A549 (cell line): ENCODE results near the gene EXOSC2. TPM values are rescaled to one million over a fixed set of nuclear protein-coding genes. Genes with fewer than 3 reads are reported as not detected.
A peak's percentile ranks its signal among the peaks of the same experiment; 100 is the strongest.

ENCODE experiments used
- ATAC-seq, 2 experiments: fragments of 200-7000 bp in 1 of 2; fragments of >200 bp in 1 of 2; cut with Nextera tagmentation in 1 of 2; cut with Tn5 transposase in 1 of 2; 3 replicates each; pipeline versions ENCODE4 v1.8.0 to v1.9.1; 2018 to 2020; ENCODE audit warnings: mild to moderate bottlenecking in 1 of 2, moderate library complexity in 1 of 2
- CTCF ChIA-PET: fragments of 300-600 bp; sonication (Branson Sonifier 250); formaldehyde crosslinking; extraction: SDS; loops from one replicate; lab custom pipeline; 2021; ENCODE audit warnings: antibody characterized with exemption, inconsistent platforms; lab: Yijun Ruan, JAX
- POLR2A ChIA-PET: fragments of 350-600 bp; formaldehyde crosslinking; extraction: SDS; loops from one replicate; lab custom pipeline; 2021; ENCODE audit warnings: antibody characterized with exemption, inconsistent platforms; lab: Yijun Ruan, JAX
- DNase-seq, 2 experiments: peaks; one replicate each; pipeline versions ENCODE4 v3.0.0 to v3.0.0-alpha.2; 2011 to 2016; ENCODE audit warnings: low read depth in 1 of 2, low spot score in 1 of 2
- FAIRE-seq: peaks from 2 replicates; lab custom pipeline; 2011; peaks lifted over from hg19 to GRCh38; lab: Jason Lieb, UNC
- H3K27ac ChIP-seq, 2 experiments: fragments of >200 bp; sonication (Bioruptor Twin); formaldehyde crosslinking; 3 replicates each; pipeline ENCODE4 v1.5.1; 2016 to 2017
- H3K4me1 ChIP-seq: fragments of >200 bp; sonication (Bioruptor Twin); formaldehyde crosslinking; 3 replicates; pipeline ENCODE4 v1.6.1; 2016
- H3K4me2 ChIP-seq: fragments of >200 bp; sonication (Bioruptor Twin); formaldehyde crosslinking; 3 replicates; pipeline ENCODE4 v1.6.1; 2016
- H3K4me3 ChIP-seq: fragments of >200 bp; sonication (Bioruptor Twin); formaldehyde crosslinking; 3 replicates; pipeline ENCODE4 v1.5.1; 2016
- H3K9me3 ChIP-seq: fragments of >200 bp; sonication (Bioruptor Twin); formaldehyde crosslinking; 3 replicates; pipeline ENCODE4 v1.6.1; 2016
- BCL3 ChIP-seq: fragments of >200 bp; sonication (Bioruptor Twin); formaldehyde crosslinking; IDR thresholded peaks from 3 replicates; pipeline ENCODE4 v1.6.1; 2016
- CEBPB ChIP-seq, 2 experiments: fragments of >200 bp in 1 of 2; sonication (Bioruptor Twin) in 1 of 2; formaldehyde crosslinking in 1 of 2; IDR thresholded peaks; 2 replicates each; pipeline ENCODE4 v1.6.1; 2012 to 2016
- CTCF ChIP-seq: fragments of >200 bp; sonication (Bioruptor Twin); formaldehyde crosslinking; IDR thresholded peaks from 3 replicates; pipeline ENCODE4 v1.5.1; 2016
- E2F6 ChIP-seq: IDR thresholded peaks from 2 replicates; pipeline ENCODE4 v1.6.1; 2012; ENCODE audit warnings: low read depth, borderline replicate concordance
- ELK1 ChIP-seq: fragments of 150-350 bp; IDR thresholded peaks from 2 replicates; pipeline ENCODE4 v1.6.1; 2014; ENCODE audit warnings: low read depth, mild to moderate bottlenecking, low read length
- FOSL2 ChIP-seq, 2 experiments: fragments of 450-650 bp in 1 of 2; fragments of >200 bp in 1 of 2; sonication (Bioruptor Twin) in 1 of 2; formaldehyde crosslinking; IDR thresholded peaks; 2 replicates each; pipeline versions ENCODE4 v1.5.0 to v1.6.1; 2016 to 2020; ENCODE audit warnings: mild to moderate bottlenecking in 1 of 2, moderate library complexity in 1 of 2
- HDAC2 ChIP-seq: fragments of 200-600 bp; sonication (generic); IDR thresholded peaks from 2 replicates; pipeline ENCODE4 v1.6.1; 2016
- HEYL ChIP-seq: fragments of 250-450 bp; sonication (Bioruptor Pico); IDR thresholded peaks from 2 replicates; pipeline ENCODE4 v1.8.0; 2021; ENCODE audit warnings: mild to moderate bottlenecking, moderate library complexity
- JUN ChIP-seq, 2 experiments: fragments of >200 bp; sonication (Bioruptor Twin); formaldehyde crosslinking; IDR thresholded peaks; 2 replicates in 1 of 2; 3 replicates in 1 of 2; pipeline ENCODE4 v1.6.1; 2016 to 2017
- NFE2L2 ChIP-seq: fragments of 150-350 bp; conservative IDR thresholded peaks from 2 replicates; pipeline ENCODE4 v1.6.1; 2014; ENCODE audit warnings: low read length
- NPAS2 ChIP-seq: fragments of 250-450 bp; sonication (Bioruptor Pico); IDR thresholded peaks from 2 replicates; pipeline ENCODE4 v1.8.0; 2022; ENCODE audit warnings: mild to moderate bottlenecking, moderate library complexity, borderline replicate concordance
- NR3C1 ChIP-seq: fragments of >200 bp; sonication (Bioruptor Twin); formaldehyde crosslinking; IDR thresholded peaks from 3 replicates; pipeline ENCODE4 v1.6.1; 2017
- PHF8 ChIP-seq: fragments of 200-600 bp; sonication (generic); IDR thresholded peaks from 2 replicates; pipeline ENCODE4 v1.6.1; 2016; ENCODE audit warnings: low read depth, mild to moderate bottlenecking, antibody characterized with exemption, moderate library complexity, borderline replicate concordance
- POLR2A ChIP-seq: IDR thresholded peaks from 2 replicates; pipeline ENCODE4 v1.6.1; 2012; ENCODE audit warnings: mild to moderate bottlenecking, low read length
- RAD21 ChIP-seq, 2 experiments: fragments of >200 bp in 1 of 2; sonication (Bioruptor Twin) in 1 of 2; formaldehyde crosslinking in 1 of 2; IDR thresholded peaks in 1 of 2; conservative IDR thresholded peaks in 1 of 2; 2 replicates in 1 of 2; 3 replicates in 1 of 2; pipeline ENCODE4 v1.6.1; 2012 to 2018; ENCODE audit warnings: inconsistent platforms in 1 of 2
- SMC3 ChIP-seq: fragments of >200 bp; sonication (Bioruptor Twin); formaldehyde crosslinking; IDR thresholded peaks from 3 replicates; pipeline ENCODE4 v1.6.1; 2018; ENCODE audit warnings: inconsistent platforms
- WGBS: methylation state at CpG from one replicate; pipeline ENCODE4 v1.1.6; 2017; ENCODE audit errors: missing lambda C conversion rate; 5-methylcytosine and 5-hydroxymethylcytosine counted together
- polyA plus RNA-seq, 4 experiments: library from polyadenylated mRNA; depleted of rRNA in 3 of 4; stranded (reverse); fragments of >200 nt; fragmentation: RNase III in 1 of 4; extraction: RNeasy Plus Mini Kit Qiagen cat#74134 plus additional on column Dnase treatment in 1 of 4; gene quantifications; 2 replicates in 3 of 4; 3 replicates in 1 of 4; pipeline ENCODE4 v1.2.3, GENCODE V29; 2011 to 2017
- TF ChIP-seq, protein P1 (sequence below): IDR thresholded peaks from 2 replicates; pipeline ENCODE4 v1.6.1; 2012

EXOSC2 gene
- polyA plus RNA-seq, 2 of the 4 experiments (the other 2 are of a cell fraction) = 96.8 to 101 TPM

DNA sequence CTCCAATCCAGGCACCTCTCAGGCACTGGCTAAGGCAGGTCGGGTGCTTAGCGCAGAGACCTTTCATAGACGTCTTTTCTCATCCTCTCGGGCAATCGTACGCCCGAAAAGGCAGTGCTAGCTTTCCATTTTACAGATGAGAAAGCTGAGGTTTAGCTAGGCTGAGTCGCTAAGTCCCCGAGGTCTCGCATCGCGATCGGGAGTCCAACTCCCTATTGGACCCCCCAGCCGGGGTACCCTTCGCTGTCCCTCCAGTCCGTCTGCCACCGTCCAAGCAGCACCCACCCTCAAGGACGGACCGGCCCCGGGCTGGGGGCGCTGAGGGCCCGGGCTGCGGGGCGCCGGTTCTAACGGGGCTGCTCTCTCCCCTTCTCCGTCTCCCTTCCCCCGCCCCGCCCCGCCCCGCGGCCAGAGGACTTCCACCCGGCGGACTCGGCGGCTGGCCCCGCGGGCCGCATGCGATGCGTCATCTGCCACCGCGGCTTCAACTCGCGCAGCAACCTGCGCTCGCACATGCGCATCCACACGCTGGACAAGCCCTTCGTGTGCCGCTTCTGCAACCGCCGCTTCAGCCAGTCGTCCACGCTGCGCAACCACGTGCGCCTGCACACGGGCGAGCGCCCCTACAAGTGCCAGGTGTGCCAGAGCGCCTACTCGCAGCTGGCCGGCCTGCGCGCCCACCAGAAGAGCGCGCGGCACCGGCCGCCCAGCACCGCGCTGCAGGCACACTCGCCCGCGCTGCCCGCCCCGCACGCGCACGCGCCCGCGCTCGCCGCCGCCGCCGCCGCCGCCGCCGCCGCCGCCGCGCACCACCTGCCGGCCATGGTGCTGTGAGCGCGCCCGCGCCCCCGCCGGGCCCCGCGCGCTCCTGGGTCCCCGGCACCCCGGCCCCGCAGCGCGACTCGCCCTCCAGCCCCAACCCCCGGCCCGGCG lies 12.5 kb upstream of the EXOSC2 start (continued):
- no peak for TF ChIP-seq HDAC2

GRCh38 chr9:130681769-130682420 lies 11.7 kb upstream of the EXOSC2 start:
- Histone ChIP-seq H3K4me2 (peak overlapping the region; percentile 100), H3K27ac (peak overlapping the region; percentile 92), H3K4me1 (peaks cover 6% of the 10 kb centered on the region; the same call in 2 of the 3 replicates)
- no peak for FAIRE-seq
- ATAC-seq = peak; percentile 55 to 60
- POLR2A ChIA-PET = interaction anchor here (1.8 kb wide), 2 partner anchors 11 kb away, joined by 4 to 7 read pairs; partner anchors contain the start of gene EXOSC2
- TF ChIP-seq BCL3 (0 out of 3 replicates have a peak, but pooled peaks have one; percentile 2), ELK1 (no peak), PHF8 (peak; percentile 20; the same call in 1 of the 2 replicates), CEBPB (IDR thresholded peaks at IDR 0.05) (peak in 1 of 2 experiments; percentile 60; a peak in 1 of 4 replicates)
- TF ChIP-seq, all 56 proteins: peak for 3
- DNase-seq = peak in 1 of 2 experiments; percentile 42
- 3% methylated on average over 15 of the region's 45 CpGs for whole genome bisulfite sequencing
- Histone ChIP-seq H3K4me3 (peak overlapping the region; percentile 85), H3K9me3 (peaks cover 8% of the 10 kb centered on the region; the same call in 2 of the 3 replicates)
- CTCF ChIA-PET = interaction anchor here (0.6 to 15.9 kb wide), 50 partner anchors 8 to 463 kb away, joined by 3 to 453 read pairs (median 5); partner anchors contain the start of genes EXOSC2 and PRDM12

GRCh38 chr9:130682421-130683121 lies 11.0 kb upstream of the EXOSC2 start:
- TF ChIP-seq POLR2A = no peak
- no peak for TF ChIP-seq NFE2L2
- TF ChIP-seq NPAS2 (CRISPR knock-in tag) = no peak
- 0 out of 2 replicates have a peak, but pooled peaks have one; percentile 36 for TF ChIP-seq E2F6
- peak; percentile 97 for TF ChIP-seq SMC3
- no peak for TF ChIP-seq HEYL (CRISPR knock-in tag)
- TF ChIP-seq RAD21 (conservative IDR thresholded peaks at IDR 0.05 in 1 of 2, IDR thresholded peaks at IDR 0.05 in 1 of 2) = peak; percentile 94 to 96
- TF ChIP-seq FOSL2 (IDR thresholded peaks at IDR 0.05) = no peak
- TF ChIP-seq FOSL2 (CRISPR knock-in tag; IDR thresholded peaks at IDR 0.05) = no peak
- TF ChIP-seq NR3C1 = no peak
- TF ChIP-seq CTCF = peak; percentile 93
- no peak for TF ChIP-seq ELK1
- no peak; a peak in 1 of 5 replicates for TF ChIP-seq JUN (IDR thresholded peaks at IDR 0.05)
- TF ChIP-seq, protein P1, sequence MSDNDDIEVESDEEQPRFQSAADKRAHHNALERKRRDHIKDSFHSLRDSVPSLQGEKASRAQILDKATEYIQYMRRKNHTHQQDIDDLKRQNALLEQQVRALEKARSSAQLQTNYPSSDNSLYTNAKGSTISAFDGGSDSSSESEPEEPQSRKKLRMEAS = peak; percentile 52; the same call in 1 of the 2 replicates
- peaks cover 6% of the 10 kb centered on the region; the same call in 2 of the 3 replicates for H3K4me1 ChIP-seq
- H3K9me3 ChIP-seq = peaks cover 8% of the 10 kb centered on the region; the same call in 2 of the 3 replicates
- POLR2A ChIA-PET = interaction anchor here (0.6 to 1.8 kb wide), 3 partner anchors 11 to 405 kb away, joined by 3 to 7 read pairs (median 7); partner anchors contain the start of gene EXOSC2
- CTCF ChIA-PET = interaction anchor here (0.7 to 15.9 kb wide), 55 partner anchors 9 to 575 kb away, joined by 3 to 453 read pairs (median 5); partner anchors contain the start of genes EXOSC2, FUBP3 and PRDM12
- DNase-seq (peak; percentile 89 to 91), ATAC-seq (peak; percentile 71 to 87), FAIRE-seq (no peak)
- WGBS = under 1% methylated on average over 21 of the region's 22 CpGs
- H3K4me2 ChIP-seq = peak overlapping the region; percentile 100
- peak overlapping the region; percentile 85 for H3K4me3 ChIP-seq
- peak overlapping the region; percentile 92; a peak in 5 of 6 replicates for H3K27ac ChIP-seq
